Omental fat pad (tissue), 4 donors: ENCODE measurements around the gene MYL3. TPM values are rescaled to one million over a fixed set of nuclear protein-coding genes. Genes with fewer than 3 reads are reported as not detected.

Experiments used
- ATAC-seq: fragments of 150-250 bp; one replicate; pipeline ENCODE4 v1.9.1; 2016; ENCODE audit warnings: mild to moderate bottlenecking, moderate library complexity; ENCODE audit not compliant: low FRiP score
- DNase-seq: peaks from one replicate; pipeline ENCODE4 v3.0.0-alpha.2; 2019; ENCODE audit warnings: low spot score
- CTCF ChIP-seq, 3 donors: fragments of 450-650 bp; IDR thresholded peaks; one replicate each; pipeline ENCODE4 v1.5.1; 2016 to 2017; ENCODE audit warnings: antibody characterized with exemption in 3 of 3, mild to moderate bottlenecking in 3 of 3, moderate library complexity in 2 of 3
- total RNA-seq, 4 donors: library from RNA; depleted of rRNA; stranded (reverse); fragments of >200 nt; gene quantifications; one replicate each; pipeline ENCODE4 v1.1.0, GENCODE V29; 2016

MYL3 gene
- total RNA-seq, 4 donors from 2014 or later = 3.9 to 11.7 (median 5.0) TPM

- DNase-seq = no peak
- TF ChIP-seq CTCF (IDR thresholded peaks at IDR 0.05) = no peak
- no peak for ATAC-seq
Observed at GRCh38 chr3:46904303-46905212, 41.3 kb upstream of the MYL3 start.

GRCh38 chr3:46903341-46904302, 40.4 kb upstream of the MYL3 start:
- no peak for ATAC-seq
- TF ChIP-seq CTCF (IDR thresholded peaks at IDR 0.05) = no peak
- no peak for DNase-seq

GRCh38 chr3:46902188-46902631, 39.0 kb upstream of the MYL3 start:
- TF ChIP-seq CTCF (IDR thresholded peaks at IDR 0.05) = no peak
- no peak for ATAC-seq
- DNase-seq = no peak

- no peak for TF ChIP-seq CTCF (IDR thresholded peaks at IDR 0.05)
- DNase-seq (no peak), ATAC-seq (no peak)
Observed at GRCh38 chr3:46901591-46902187, 38.4 kb upstream of the MYL3 start.

GRCh38 chr3:46901061-46901460, 37.8 kb upstream of the MYL3 start:
- TF ChIP-seq CTCF (IDR thresholded peaks at IDR 0.05) = no peak
- DNase-seq (no peak), ATAC-seq (no peak)

GRCh38 chr3:46900356-46900755, 37.1 kb upstream of the MYL3 start:
- no peak for DNase-seq
- no peak for ATAC-seq
- no peak for TF ChIP-seq CTCF (IDR thresholded peaks at IDR 0.05)
